Measurements from ENCODE around the gene HTR6. TPM values are rescaled to one million over a fixed set of nuclear protein-coding genes. Genes with fewer than 3 reads are reported as not detected.

The HTR6 gene
- total RNA-seq, 1 experiment from 2014 or later = not detected

DNA sequence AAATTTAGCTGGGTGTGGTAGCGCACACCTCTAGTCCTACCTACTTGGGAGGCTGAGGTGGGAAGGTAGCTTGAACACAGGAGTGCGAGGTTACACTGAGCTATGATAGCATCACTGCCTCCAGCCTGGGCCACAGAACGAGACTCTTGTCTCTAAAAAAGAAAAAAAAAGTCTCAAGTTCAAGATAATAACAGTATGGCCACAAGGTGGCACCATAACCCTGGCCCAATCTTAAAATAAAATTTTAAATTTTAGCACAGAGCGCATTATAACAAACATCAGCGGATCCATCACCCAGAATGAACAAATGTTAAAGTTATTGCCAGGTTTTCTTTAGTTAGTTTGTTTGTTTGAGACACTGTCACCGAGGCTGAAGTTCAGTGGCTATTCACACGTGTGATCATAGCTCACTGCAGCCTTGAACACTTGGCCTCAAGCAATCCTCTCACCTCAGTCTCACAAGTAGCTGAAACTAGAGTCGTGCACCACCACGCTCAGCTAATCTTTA is 2.9 kb upstream of the HTR6 start:
- no peaks in the 10 kb centered on the region for H3K36me3 ChIP-seq (ENCODE audit: low read depth, low read length)
- H3K27me3 ChIP-seq (ENCODE audit: low read length) = peaks cover 14% of the 10 kb centered on the region
- no peaks in the 10 kb centered on the region for H3F3A ChIP-seq (ENCODE audit: low read length, unreplicated experiment)
- no peak overlapping the region for H3K4me2 ChIP-seq (ENCODE audit: low read length)
- no peak overlapping the region for H2AFZ ChIP-seq (ENCODE audit: low read length)
- ChIA-PET CTCF (interaction anchor here (0.5 to 3.2 kb wide), 5 partner anchors 22 to 855 kb away, joined by 3 to 34 read pairs (median 3); no protein-coding TSS in a partner anchor), POLR2A (ENCODE audit: unreplicated experiment) (no interaction called here)
- H3K9ac ChIP-seq (ENCODE audit: low read length) = no peak overlapping the region
- no peaks in the 10 kb centered on the region for H3K9me3 ChIP-seq (ENCODE audit: low read length)
- no peaks in the 10 kb centered on the region for H3K79me2 ChIP-seq (ENCODE audit: low read length)
- TF ChIP-seq, protein P1, sequence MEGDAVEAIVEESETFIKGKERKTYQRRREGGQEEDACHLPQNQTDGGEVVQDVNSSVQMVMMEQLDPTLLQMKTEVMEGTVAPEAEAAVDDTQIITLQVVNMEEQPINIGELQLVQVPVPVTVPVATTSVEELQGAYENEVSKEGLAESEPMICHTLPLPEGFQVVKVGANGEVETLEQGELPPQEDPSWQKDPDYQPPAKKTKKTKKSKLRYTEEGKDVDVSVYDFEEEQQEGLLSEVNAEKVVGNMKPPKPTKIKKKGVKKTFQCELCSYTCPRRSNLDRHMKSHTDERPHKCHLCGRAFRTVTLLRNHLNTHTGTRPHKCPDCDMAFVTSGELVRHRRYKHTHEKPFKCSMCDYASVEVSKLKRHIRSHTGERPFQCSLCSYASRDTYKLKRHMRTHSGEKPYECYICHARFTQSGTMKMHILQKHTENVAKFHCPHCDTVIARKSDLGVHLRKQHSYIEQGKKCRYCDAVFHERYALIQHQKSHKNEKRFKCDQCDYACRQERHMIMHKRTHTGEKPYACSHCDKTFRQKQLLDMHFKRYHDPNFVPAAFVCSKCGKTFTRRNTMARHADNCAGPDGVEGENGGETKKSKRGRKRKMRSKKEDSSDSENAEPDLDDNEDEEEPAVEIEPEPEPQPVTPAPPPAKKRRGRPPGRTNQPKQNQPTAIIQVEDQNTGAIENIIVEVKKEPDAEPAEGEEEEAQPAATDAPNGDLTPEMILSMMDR (conservative IDR thresholded peaks at IDR 0.05; ENCODE audit: low read depth, low read length) = peak; percentile 81
- no peak for TF ChIP-seq EZH2phosphoT487 (IDR thresholded peaks at IDR 0.05; ENCODE audit: borderline replicate concordance, low read length)
- no peak overlapping the region for H3K27ac ChIP-seq (ENCODE audit: low read length)
- no peaks in the 10 kb centered on the region for H3K9me2 ChIP-seq (replicated peaks; ENCODE audit: low read length)
- no TSS peak for BruUV-seq (replicated peaks)
- peak; percentile 76 for DNase-seq
- peaks cover 13% of the 10 kb centered on the region; the same call in 1 of the 2 replicates for H3K4me1 ChIP-seq (ENCODE audit: insufficient read depth, low read length)
- H4K20me1 ChIP-seq (ENCODE audit: low read length) = no peaks in the 10 kb centered on the region
- intact Hi-C loops (cut with micrococcal nuclease) = loop anchor here (1.0 kb wide), 1 partner anchor 43 kb away; no protein-coding TSS in a partner anchor
- H3K4me3 ChIP-seq (ENCODE audit: low read length) = no peak overlapping the region
- ATAC-seq = no peak

DNA sequence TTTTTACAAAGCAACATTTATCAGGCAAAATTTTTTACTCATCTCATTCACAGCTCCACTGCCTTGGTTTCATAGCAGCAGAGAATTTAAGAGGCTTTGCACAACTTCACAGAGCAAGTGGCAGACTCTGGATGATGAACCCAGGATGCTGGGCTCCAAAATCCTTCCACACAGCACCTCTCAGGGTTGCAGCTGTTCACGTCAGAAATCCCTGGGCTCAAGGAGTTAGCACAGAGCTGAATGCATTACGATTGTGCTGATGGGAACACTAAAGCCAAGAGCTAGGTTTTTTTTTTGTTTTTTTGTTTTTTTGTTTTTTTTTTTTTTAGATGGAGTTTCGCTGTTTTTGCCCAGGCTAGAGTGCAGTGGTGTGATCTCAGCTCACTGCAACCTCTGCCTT is 2.4 kb upstream of the HTR6 start:
- Histone ChIP-seq H3K4me3 (ENCODE audit: low read length) (no peak overlapping the region), H3K9me2 (replicated peaks; ENCODE audit: low read length) (no peaks in the 10 kb centered on the region), H3F3A (ENCODE audit: low read length, unreplicated experiment) (no peaks in the 10 kb centered on the region), H3K27ac (ENCODE audit: low read length) (no peak overlapping the region), H3K9ac (ENCODE audit: low read length) (no peak overlapping the region), H2AFZ (ENCODE audit: low read length) (no peak overlapping the region), H3K79me2 (ENCODE audit: low read length) (no peaks in the 10 kb centered on the region), H3K27me3 (ENCODE audit: low read length) (peaks cover 14% of the 10 kb centered on the region), H3K9me3 (ENCODE audit: low read length) (no peaks in the 10 kb centered on the region), H3K36me3 (ENCODE audit: low read depth, low read length) (no peaks in the 10 kb centered on the region), H3K4me1 (ENCODE audit: insufficient read depth, low read length) (peaks cover 13% of the 10 kb centered on the region; the same call in 1 of the 2 replicates), H4K20me1 (ENCODE audit: low read length) (no peaks in the 10 kb centered on the region), H3K4me2 (ENCODE audit: low read length) (no peak overlapping the region)
- no peak for ATAC-seq
- POLR2A ChIA-PET (ENCODE audit: unreplicated experiment) = no interaction called here
- no TSS peak for BruUV-seq (replicated peaks)
- CTCF ChIA-PET = interaction anchor here (0.5 to 3.2 kb wide), 4 partner anchors 41 to 856 kb away, joined by 3 to 34 read pairs (median 3); no protein-coding TSS in a partner anchor
- no peak for DNase-seq
- intact Hi-C loops (cut with micrococcal nuclease) = no loop called here
- TF ChIP-seq, protein P1 (conservative IDR thresholded peaks at IDR 0.05; ENCODE audit: low read depth, low read length) = no peak
- TF ChIP-seq EZH2 (IDR thresholded peaks at IDR 0.05; ENCODE audit: low read length, unreplicated experiment) (no peak), EZH2phosphoT487 (IDR thresholded peaks at IDR 0.05; ENCODE audit: borderline replicate concordance, low read length) (no peak)

DNA sequence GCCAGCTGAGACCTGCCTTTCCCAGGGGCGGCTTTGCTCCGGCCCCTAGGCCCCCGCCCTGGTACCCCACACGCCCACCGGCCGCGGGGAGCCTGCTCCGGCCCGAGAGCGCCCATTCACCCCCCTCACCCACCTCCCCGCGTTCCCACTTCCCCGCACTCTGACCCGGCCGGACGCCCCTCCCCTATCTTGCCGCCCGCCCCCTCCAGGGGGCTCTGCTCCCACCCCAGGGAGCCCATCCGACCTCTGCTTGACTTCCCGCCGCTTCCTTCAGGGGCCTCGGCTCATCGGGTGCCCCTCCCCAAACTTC is 466 bp downstream of the HTR6 start:
- no peak overlapping the region for H2AFZ ChIP-seq (ENCODE audit: low read length)
- intact Hi-C loops (cut with micrococcal nuclease) = no loop called here
- POLR2A ChIA-PET (ENCODE audit: unreplicated experiment) = no interaction called here
- H3K9me2 ChIP-seq (replicated peaks; ENCODE audit: low read length) = no peaks in the 10 kb centered on the region
- no peaks in the 10 kb centered on the region for H3K36me3 ChIP-seq (ENCODE audit: low read depth, low read length)
- no peaks in the 10 kb centered on the region for H3K9me3 ChIP-seq (ENCODE audit: low read length)
- DNase-seq = no peak
- CTCF ChIA-PET = no interaction called here
- H3K27me3 ChIP-seq (ENCODE audit: low read length) = peaks cover 14% of the 10 kb centered on the region
- no peaks in the 10 kb centered on the region for H4K20me1 ChIP-seq (ENCODE audit: low read length)
- BruUV-seq (replicated peaks) = no TSS peak
- no peak for TF ChIP-seq EZH2phosphoT487 (IDR thresholded peaks at IDR 0.05; ENCODE audit: borderline replicate concordance, low read length)
- no peaks in the 10 kb centered on the region for H3K79me2 ChIP-seq (ENCODE audit: low read length)
- no peak overlapping the region for H3K9ac ChIP-seq (ENCODE audit: low read length)
- peak overlapping the region; percentile 32; the same call in 1 of the 2 replicates for H3K4me3 ChIP-seq (ENCODE audit: low read length)
- no peaks in the 10 kb centered on the region for H3F3A ChIP-seq (ENCODE audit: low read length, unreplicated experiment)
- ATAC-seq = no peak
- H3K4me2 ChIP-seq (ENCODE audit: low read length) = peak overlapping the region; percentile 63
- no peak overlapping the region for H3K27ac ChIP-seq (ENCODE audit: low read length)
- H3K4me1 ChIP-seq (ENCODE audit: insufficient read depth, low read length) = peaks cover 11% of the 10 kb centered on the region; the same call in 1 of the 2 replicates
